Heart left ventricle (tissue), 13 donors: ENCODE data around the gene RAD51B.

Experiments used
- POLR2A ChIP-seq, 2 donors: fragments of 450-650 bp; IDR thresholded peaks; one replicate each; pipeline ENCODE4 v1.6.1; 2017; ENCODE audit warnings: antibody characterized with exemption in 2 of 2, mild to moderate bottlenecking in 2 of 2, moderate library complexity in 2 of 2
- TF ChIP-seq, protein P1 (sequence below), 12 donors: fragments of 200-600 bp; sonication (generic) in 4 of 12; IDR thresholded peaks; one replicate each; pipeline versions ENCODE4 v1.5.0 to v1.8.0; 2018 to 2022; ENCODE audit warnings: antibody characterized with exemption in 12 of 12, mild to moderate bottlenecking in 5 of 12
- donor health status: ischemic (EF 13 %, LVEDD 7.1; RV severe dilation, severe dysfunction).
- donor health status: DM: no; HTN: yes; CAD: no.
- donor health status: DM: no; HTN: no; CAD: no.
- donor health status: ischemic (EF 25% LVEDD 6.9; RV normal size, moderate dysfunction).
- donor health status: ischemic (EF 25% LVEDD 5.7; RV mildly dilated, moderate dysfunction).
- donor health status: ischemic (EF 35%, LVEDD 5.7; RV mildly dilated, moderate dysfunction).
- donor health status: nonischemic (EF 11% LVEDD 7.7; RV severe dilation, severe dysfunction).
- donor health status: DM: yes; HTN: yes; CAD: no.
- donor health status: PGD.
- donor health status: ischemic (EF 29% LVEDD 5.4; RV normal size, mild dysfunction).
- donor health status: nonischemic (EF 23%, LVEDD 6.1; RV moderate dilation, normal function).

DNA sequence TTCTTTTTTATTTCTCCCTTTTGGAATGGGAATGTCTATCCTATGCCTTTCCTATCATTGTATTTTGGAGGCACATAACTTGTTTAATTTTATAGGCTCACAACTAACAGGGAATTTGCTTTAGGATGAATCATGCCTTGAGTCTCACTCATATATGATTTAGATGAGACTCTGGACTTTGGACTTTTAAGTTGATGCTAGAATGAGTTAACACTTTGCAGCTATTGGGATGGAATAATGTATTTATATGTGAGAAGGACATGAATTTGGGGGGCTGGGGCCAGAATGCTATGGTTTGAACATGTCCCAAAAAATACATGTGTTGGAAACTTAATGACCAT is 607.9 kb downstream of the RAD51B start:
- TF ChIP-seq, protein P1, sequence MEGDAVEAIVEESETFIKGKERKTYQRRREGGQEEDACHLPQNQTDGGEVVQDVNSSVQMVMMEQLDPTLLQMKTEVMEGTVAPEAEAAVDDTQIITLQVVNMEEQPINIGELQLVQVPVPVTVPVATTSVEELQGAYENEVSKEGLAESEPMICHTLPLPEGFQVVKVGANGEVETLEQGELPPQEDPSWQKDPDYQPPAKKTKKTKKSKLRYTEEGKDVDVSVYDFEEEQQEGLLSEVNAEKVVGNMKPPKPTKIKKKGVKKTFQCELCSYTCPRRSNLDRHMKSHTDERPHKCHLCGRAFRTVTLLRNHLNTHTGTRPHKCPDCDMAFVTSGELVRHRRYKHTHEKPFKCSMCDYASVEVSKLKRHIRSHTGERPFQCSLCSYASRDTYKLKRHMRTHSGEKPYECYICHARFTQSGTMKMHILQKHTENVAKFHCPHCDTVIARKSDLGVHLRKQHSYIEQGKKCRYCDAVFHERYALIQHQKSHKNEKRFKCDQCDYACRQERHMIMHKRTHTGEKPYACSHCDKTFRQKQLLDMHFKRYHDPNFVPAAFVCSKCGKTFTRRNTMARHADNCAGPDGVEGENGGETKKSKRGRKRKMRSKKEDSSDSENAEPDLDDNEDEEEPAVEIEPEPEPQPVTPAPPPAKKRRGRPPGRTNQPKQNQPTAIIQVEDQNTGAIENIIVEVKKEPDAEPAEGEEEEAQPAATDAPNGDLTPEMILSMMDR (IDR thresholded peaks at IDR 0.05), result no peak
- no peak for TF ChIP-seq POLR2A (IDR thresholded peaks at IDR 0.05)
